HEK293T (cell line): ENCODE measurements around the gene KYNU.

Experiments
- ARNT ChIP-seq: fragments of 450-650 bp; IDR thresholded peaks from 2 replicates; pipeline ENCODE4 v1.6.1; 2017; ENCODE audit warnings: mild to moderate bottlenecking
- ELF4 ChIP-seq: fragments of 450-650 bp; IDR thresholded peaks from 2 replicates; pipeline ENCODE4 v1.6.1; 2017; ENCODE audit warnings: antibody characterized with exemption
- FOXA1 ChIP-seq: fragments of 450-650 bp; IDR thresholded peaks from 2 replicates; pipeline ENCODE4 v1.6.1; 2016; ENCODE audit warnings: mild to moderate bottlenecking
- HDGF ChIP-seq: fragments of 450-650 bp; IDR thresholded peaks from 2 replicates; pipeline ENCODE4 v1.6.1; 2017; ENCODE audit warnings: antibody characterized with exemption, borderline replicate concordance
- SP1 ChIP-seq: fragments of 450-650 bp; IDR thresholded peaks from 2 replicates; pipeline ENCODE4 v1.6.1; 2017
- SUZ12 ChIP-seq: fragments of 450-650 bp; IDR thresholded peaks from 2 replicates; pipeline ENCODE4 v1.6.1; 2016; ENCODE audit warnings: mild to moderate bottlenecking
- TARDBP ChIP-seq: fragments of 450-650 bp; IDR thresholded peaks from 2 replicates; pipeline ENCODE4 v1.6.1; 2016
- ZNF384 ChIP-seq: fragments of 450-650 bp; IDR thresholded peaks from 2 replicates; pipeline ENCODE4 v1.6.1; 2016
- TF ChIP-seq, protein P1 (sequence below): fragments of 450-650 bp; IDR thresholded peaks from 2 replicates; pipeline ENCODE4 v1.6.1; 2016

- no peak for TF ChIP-seq ZNF384
- TF ChIP-seq ARNT, result no peak
- TF ChIP-seq SUZ12, result no peak
- TF ChIP-seq, protein P1, sequence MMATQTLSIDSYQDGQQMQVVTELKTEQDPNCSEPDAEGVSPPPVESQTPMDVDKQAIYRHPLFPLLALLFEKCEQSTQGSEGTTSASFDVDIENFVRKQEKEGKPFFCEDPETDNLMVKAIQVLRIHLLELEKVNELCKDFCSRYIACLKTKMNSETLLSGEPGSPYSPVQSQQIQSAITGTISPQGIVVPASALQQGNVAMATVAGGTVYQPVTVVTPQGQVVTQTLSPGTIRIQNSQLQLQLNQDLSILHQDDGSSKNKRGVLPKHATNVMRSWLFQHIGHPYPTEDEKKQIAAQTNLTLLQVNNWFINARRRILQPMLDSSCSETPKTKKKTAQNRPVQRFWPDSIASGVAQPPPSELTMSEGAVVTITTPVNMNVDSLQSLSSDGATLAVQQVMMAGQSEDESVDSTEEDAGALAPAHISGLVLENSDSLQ, result peak; percentile 48; the same call in 1 of the 2 replicates
- no peak for TF ChIP-seq SP1
- TF ChIP-seq HDGF, result no peak
- TF ChIP-seq ELF4, result no peak
- TF ChIP-seq FOXA1, result no peak
- TF ChIP-seq TARDBP, result no peak
Measured at GRCh38 chr2:142954493-142954892, 77.0 kb downstream of the KYNU start.
